ENCODE results near the gene STAMBP.

STAMBP gene

GRCh38 chr2:73908689-73909652 is 80.2 kb downstream of the STAMBP start:
- no peak for DNase-seq

DNA sequence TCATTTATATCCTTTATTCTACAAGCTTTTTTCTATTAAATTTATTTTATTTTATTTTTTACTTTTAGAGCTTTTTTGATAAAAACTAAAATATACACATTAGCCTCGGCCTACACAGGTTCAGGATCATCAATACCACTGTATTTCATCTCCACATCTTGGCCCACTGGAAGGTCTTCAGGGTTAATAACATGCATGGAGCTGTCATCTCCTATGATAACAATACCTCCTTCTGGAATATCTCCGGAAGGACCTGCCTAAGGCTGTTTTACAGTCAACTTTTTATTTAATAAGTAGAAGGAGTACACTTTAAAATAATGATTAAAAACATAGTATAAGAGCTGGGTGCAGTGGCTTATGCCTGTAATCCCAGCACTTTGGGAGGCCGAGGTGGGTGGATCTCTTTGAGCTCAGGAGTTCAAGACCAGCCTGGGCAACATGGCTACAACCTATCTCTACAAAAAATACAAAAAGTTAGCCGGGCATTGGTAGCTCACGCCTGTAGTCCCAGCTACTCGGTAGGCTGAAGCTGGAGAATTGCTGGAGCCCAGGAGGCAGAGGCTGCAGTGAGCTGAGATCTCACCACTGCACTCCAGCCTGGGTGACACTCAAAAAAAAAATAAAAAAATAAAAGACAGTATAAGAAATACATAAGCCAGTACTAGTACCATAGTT is 82.2 kb downstream of the STAMBP start:
- DNase-seq, result no peak

DNA sequence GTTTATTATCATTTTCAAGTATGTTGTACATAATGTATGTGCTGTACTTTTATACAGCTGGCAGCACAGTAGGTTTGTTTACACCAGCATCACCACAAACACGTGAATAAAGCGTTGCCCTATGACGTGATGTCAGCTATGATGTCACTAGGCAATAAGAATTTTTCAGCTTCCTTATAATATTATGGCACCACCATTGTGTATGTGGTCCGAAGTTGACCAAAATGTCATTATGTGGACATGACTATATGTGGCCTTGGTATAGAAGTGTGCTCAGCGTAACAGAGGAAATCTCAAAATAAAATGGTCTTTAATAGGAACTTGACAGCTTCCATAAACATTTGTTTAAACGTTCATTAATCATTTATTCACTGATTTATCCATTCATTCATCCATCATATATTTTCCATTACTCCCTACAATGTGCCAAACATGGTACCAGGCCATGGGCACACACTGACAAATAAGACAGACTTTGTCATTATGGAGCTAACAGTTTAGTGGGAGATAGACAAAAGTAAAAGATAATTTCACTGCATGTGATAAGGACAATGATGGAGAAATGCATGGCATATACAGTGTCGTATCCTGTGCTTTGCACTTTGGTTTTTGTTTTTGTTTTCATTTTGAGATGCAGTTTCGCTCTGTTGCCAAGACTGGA is 82.9 kb downstream of the STAMBP start:
- DNase-seq, result no peak

DNA sequence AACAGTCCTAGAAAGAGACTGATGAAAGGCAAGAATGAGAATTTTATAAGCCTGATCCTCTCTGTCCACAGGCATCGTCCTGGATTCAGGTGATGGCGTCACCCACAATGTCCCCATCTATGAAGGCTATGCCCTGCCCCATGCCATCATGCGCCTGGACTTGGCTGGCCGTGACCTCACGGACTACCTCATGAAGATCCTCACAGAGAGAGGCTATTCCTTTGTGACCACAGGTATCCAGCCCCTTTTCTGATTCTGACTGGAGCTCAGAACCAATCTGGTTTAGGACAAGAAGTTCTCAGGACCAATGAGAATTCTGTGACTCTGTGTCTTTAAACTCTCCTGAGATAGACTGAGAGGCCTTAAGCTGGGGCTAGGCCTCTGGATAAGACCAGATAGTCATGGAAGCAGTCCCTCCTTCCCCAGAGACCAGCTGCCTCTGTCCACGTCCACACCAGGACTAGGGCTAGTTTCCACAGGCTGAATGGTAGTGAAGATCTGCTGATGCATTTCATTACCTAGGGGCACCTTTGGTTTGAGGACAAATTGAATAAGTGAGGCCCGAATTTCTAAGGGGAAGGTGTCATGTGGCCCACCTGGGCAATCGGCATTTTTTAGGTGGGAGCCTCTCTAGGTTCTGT is 84.8 kb downstream of the STAMBP start:
- no peak for DNase-seq

DNA sequence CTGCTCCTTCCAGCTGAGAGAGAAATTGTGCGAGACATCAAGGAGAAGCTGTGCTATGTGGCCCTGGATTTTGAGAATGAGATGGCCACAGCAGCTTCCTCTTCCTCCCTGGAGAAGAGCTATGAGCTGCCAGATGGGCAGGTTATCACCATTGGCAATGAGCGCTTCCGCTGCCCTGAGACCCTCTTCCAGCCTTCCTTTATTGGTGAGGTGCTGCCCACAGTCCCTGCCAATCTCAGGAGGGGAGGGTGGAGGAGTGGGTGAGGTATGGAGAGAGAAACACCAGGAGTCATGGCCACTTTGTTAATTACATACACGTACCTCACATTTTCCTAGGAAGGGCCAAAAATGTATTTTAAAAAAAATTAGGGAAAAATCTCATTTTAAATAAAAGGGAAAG is 85.9 kb downstream of the STAMBP start:
- no peak for DNase-seq

DNA sequence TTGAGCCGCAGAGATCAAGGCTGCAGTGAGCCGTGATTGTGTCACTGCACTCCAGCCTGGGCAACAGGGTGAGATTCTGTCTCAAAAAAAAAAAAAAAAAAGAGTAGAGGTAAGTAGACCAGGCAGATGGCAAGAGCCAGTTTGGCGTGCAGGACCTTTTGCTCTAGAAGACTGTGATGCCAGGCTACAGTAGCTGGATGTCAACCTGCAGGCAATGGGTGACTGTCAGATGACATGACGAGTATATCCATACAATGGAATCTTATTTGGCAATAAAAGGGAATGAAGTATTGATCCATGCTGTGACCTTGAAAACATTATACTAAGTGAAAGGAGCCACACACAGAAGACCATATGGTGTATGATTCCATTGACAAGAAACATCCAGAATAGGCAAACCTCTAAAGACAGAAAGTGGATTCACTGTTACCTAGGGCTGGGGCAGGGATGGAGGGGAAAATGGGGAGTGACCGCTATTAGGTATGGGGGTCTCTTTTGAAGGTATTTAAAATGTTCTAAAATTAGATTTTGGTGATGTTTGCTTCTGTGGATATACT is 86.8 kb downstream of the STAMBP start:
- no peak for DNase-seq

- no peak for DNase-seq
Observed at GRCh38 chr2:73916666-73917065, 87.9 kb downstream of the STAMBP start.

GRCh38 chr2:73917296-73917695 is 88.5 kb downstream of the STAMBP start:
- DNase-seq, result no peak

DNA sequence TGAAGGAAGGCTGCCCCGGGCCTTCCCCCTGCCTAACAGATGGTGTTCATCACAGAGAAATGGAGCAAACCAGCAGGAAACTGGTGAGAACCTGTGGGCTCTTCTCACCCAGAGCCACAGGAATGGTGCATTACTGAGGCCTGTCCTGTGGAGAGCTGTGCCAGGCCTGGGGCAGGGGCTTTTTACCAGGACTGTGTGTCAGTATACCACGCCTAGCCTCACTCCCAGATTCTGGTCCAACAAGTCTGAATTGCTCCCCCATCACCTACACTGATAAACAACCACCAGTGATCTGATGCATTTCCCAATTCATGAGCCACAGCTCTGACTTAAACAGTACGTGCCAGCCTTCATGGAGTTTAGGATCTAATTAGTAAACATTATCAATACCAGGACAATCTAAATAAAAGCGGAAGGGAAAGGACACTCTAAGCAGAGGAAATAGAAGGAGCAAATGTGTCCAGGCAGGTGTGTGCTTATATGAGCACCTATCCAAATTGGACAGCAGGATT is 89.0 kb downstream of the STAMBP start:
- DNase-seq, result no peak

DNA sequence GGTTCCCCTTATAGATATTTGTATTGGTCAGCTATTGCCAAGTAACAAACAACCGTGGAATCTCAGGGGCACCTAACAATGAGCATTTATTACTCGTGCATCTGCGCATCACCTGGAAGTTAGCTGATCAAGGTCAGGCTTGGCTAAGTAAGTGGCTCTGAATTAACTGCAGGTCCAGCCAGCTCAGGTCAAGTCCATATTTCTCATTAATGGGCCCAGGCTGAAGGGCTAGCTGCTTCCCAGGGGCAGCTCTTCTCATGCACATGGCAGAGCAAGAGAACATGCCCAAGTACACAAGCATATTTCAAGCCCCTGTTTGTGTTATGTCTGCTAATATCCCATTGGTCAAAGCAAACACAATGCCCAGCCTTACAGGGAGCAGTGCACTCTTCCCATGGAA is 90.1 kb downstream of the STAMBP start:
- no peak for DNase-seq

DNA sequence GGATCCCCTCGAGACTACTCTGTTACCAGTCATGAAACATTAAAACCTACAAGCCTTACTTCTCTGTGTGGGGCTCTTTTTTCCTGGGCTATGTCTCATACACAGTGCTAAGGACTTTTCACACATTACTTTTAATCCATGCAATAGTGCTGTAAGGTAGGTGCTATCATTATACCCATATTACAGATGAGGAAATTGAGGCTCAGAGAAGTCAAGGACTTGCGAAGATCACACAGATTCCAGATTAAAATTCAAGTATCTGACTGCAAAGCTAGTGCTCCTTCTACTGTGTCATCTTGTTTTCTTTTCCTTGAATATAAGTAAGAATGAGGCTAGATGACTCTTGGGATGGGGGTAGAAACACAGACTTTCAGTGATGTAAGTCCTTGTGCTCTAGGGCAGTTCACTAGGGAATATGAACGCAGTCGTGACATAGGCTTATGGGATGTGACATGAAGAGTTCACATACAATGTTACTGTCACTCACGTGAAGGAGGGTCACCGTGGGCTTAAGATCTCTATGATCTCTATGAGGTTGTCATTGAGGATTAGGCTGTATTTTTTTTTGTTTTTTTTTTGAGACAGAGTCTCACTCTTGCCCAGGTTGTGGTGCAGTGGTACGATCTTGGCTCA is 91.0 kb downstream of the STAMBP start:
- DNase-seq, result no peak

DNA sequence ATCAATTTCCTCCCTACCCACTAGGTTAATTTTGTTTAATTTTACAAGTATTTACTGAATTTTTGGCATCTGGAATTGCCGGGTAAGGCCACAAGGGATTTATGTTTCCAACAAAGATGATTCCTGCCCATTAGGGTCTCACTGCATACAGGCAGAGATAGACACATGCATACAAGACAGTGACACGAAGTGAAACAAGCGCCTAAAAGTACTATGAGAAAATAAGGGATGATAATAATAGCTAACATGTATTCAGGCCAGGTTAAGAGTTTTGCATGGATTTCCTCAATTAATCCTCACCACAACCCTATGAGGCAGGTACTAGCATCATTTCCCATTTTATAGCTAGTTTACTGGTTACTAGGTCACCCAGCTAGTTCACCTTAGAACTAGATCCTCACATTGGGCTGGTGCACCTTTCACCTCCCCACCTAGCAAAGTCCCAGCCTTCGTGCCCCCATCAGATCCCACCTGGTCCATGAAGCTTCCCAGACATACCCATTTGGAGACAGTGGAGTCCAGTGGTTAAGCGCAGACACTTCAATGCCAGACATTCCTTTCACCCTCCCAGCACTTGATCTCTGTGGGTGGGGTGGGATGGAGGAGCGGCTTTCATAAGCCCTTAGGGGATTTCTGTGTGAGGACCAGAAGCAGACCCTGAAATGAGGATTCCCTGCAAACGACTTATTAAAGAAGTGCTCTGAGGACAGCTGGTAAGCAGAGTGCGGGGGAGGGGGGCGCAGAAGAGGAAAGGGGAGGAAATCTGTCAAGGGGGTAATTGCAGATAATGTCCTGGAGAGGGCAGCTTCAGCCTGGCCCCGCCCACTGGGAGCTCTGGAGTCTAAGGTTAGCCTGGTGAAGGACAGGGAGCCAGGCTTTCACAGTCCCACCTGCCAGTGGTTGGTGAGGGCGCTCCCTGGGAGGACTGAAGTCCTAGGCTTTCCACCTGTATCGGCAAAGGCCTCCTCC is 92.1 kb downstream of the STAMBP start:
- DNase-seq, result peak; percentile 35 to 44

DNA sequence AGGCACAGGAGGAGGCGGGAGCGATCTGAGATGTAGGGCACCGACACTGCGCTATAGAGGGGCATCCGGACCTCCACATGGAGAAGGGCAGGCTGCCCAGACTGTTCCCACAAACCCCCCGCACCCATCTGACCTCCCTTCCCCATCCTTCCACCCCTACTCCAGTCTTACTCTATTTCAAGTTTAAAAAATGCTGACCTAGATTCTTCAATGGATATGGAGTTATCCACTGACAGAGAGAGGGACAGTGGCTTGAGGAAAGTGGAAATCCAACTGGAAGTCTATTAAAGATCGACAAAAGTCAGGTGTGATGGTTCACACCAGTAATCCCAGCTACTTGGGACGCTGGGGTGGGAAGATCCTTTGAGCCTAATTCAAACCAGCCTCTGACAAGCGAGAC is 92.8 kb downstream of the STAMBP start:
- DNase-seq, result no peak

DNA sequence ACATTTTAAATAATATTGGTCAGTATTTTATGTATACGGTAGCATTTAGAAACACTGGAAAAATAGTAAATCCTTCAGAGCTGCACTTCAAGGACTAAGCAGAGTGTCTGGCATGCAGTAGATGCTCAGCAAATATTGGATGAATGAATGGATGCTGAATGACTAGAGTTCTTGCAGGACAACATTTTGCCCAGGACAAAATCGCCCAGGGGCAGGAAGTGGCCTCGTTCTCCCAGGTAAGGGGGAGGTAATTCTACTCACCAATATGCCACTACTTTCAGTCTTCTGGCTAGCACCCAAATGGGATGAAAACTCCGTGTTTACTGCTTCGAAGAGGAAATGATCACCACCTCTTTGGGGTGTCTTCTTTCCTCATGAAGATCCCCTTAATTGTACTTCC is 93.9 kb downstream of the STAMBP start:
- DNase-seq, result no peak
